Neural cell (in vitro differentiated cells): ENCODE measurements around the gene METTL26.

Source experiments
- CTCF ChIP-seq: fragments of 450-650 bp; IDR thresholded peaks from 2 replicates; pipeline ENCODE4 v1.5.1; 2014; ENCODE audit warnings: antibody characterized with exemption, mild to moderate bottlenecking, moderate library complexity; ENCODE audit not compliant: poor library complexity, severe bottlenecking
- EP300 ChIP-seq: fragments of 450-650 bp; conservative IDR thresholded peaks from 2 replicates; pipeline ENCODE4 v1.6.1; 2014; ENCODE audit warnings: antibody characterized with exemption, mild to moderate bottlenecking, moderate library complexity; ENCODE audit not compliant: poor library complexity, severe bottlenecking
- EZH2 ChIP-seq: fragments of 200-600, 300-800 bp; shearing (Covaris generic), sonication (generic); IDR thresholded peaks from 2 replicates; pipeline ENCODE4 v1.6.1; 2014; ENCODE audit warnings: antibody characterized with exemption, low read length, borderline replicate concordance, mild to moderate bottlenecking; ENCODE audit not compliant: insufficient read depth, poor library complexity, severe bottlenecking
- MXI1 ChIP-seq: fragments of 450-650 bp; conservative IDR thresholded peaks from 2 replicates; pipeline ENCODE4 v1.6.1; 2014; ENCODE audit warnings: antibody characterized with exemption, mild to moderate bottlenecking; ENCODE audit not compliant: poor library complexity, severe bottlenecking
- POLR2AphosphoS5 ChIP-seq: IDR thresholded peaks from 2 replicates; pipeline ENCODE4 v1.6.1; 2012
- RAD21 ChIP-seq: fragments of 450-650 bp; conservative IDR thresholded peaks from 2 replicates; pipeline ENCODE4 v1.6.1; 2014; ENCODE audit warnings: antibody characterized with exemption, mild to moderate bottlenecking, moderate library complexity
- REST ChIP-seq: IDR thresholded peaks from 2 replicates; pipeline ENCODE4 v1.6.1; 2012; ENCODE audit warnings: borderline replicate concordance
- SMC3 ChIP-seq: fragments of 450-650 bp; conservative IDR thresholded peaks from 2 replicates; pipeline ENCODE4 v1.6.1; 2014; ENCODE audit warnings: antibody characterized with exemption, mild to moderate bottlenecking, moderate library complexity; ENCODE audit not compliant: poor library complexity
- TAF1 ChIP-seq: IDR thresholded peaks from 2 replicates; pipeline ENCODE4 v1.6.1; 2012; ENCODE audit warnings: low read depth

GRCh38 chr16:593406-593805 lies 42.7 kb downstream of the METTL26 start:
- no peak for TF ChIP-seq EP300
- TF ChIP-seq CTCF: no peak
- no peak for TF ChIP-seq EZH2
- TF ChIP-seq MXI1: no peak
- TF ChIP-seq POLR2AphosphoS5: no peak
- no peak for TF ChIP-seq SMC3
- no peak for TF ChIP-seq RAD21
- TF ChIP-seq TAF1: no peak
- TF ChIP-seq REST: no peak
